Fibroblast of villous mesenchyme (primary cell): ENCODE data around the gene PCYT2. TPM values are rescaled to one million over a fixed set of nuclear protein-coding genes. Genes with fewer than 3 reads are reported as not detected.
"Not testable (repeated sequence)": the region's sequence is repeated elsewhere in the genome, so short reads cannot be mapped to it uniquely, and the experiment has no call there.

ENCODE experiments used
- DNase-seq: peaks from one replicate; pipeline ENCODE4 v3.0.0-alpha.2; 2010; ENCODE audit warnings: low read depth
- H3K4me3 ChIP-seq: 2 replicates; pipeline ENCODE4 v1.5.1; 2011; ENCODE audit warnings: low read depth, mild to moderate bottlenecking, low read length
- total RNA-seq: library from RNA; depleted of rRNA; stranded (reverse); fragments of >200 nt; gene quantifications from 2 replicates; pipeline ENCODE4 v1.2.3, GENCODE V29; 2012
- TF ChIP-seq, protein P1 (sequence below): IDR thresholded peaks from 2 replicates; pipeline ENCODE4 v1.5.1; 2012; ENCODE audit warnings: low read depth, mild to moderate bottlenecking, low read length; ENCODE audit not compliant: insufficient read depth

PCYT2 gene
- total RNA-seq, 1 donor: 70.8 TPM

DNA sequence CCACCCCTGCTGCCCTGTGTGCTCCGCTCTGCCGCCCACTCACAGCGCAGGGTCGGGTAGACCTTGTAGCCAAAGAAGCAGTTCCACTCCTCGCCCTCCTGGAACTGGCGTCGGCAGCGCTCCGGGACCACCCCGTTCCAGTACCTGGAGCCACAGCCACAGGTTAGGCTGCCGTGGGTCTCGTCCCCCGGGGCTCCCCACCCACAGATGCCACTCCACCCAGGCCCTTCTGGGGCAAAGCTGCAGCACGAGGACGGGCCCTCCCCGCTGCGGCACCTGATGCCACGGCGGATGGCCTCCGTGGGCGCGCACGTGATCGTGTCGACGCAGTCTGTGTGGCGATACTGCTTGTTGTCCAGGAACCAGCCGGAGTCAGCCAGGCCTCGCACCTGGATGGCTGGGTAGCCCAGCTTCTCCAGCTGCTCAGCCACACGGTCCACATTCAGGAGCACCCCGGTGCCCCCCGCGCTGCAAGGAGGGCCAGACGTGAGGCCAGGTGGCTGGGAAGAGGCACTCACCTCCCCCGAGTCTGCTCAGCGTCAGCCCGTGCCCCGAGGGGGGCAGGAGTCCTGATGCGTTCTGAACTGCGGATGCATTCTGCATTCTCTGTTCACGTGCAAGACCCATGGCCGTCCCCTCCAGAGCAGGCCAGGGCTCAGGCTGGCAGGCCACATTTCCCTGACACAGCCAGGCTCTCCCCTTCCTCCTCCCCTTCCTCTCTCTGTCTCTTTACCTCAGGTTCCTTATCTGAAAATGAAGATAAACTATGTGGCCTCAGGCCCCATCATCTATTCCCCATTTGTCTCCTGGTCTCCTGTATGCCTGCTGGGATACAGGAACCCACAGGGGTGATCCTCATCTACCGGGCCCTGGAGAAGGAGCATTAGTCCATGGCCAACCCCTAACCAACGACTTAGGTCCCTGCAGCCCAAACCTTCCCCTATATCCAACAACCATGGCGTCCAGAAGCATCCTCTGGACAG is 45.7 kb upstream of the PCYT2 start:
- H3K4me3 ChIP-seq: no peak overlapping the region
- TF ChIP-seq, protein P1, sequence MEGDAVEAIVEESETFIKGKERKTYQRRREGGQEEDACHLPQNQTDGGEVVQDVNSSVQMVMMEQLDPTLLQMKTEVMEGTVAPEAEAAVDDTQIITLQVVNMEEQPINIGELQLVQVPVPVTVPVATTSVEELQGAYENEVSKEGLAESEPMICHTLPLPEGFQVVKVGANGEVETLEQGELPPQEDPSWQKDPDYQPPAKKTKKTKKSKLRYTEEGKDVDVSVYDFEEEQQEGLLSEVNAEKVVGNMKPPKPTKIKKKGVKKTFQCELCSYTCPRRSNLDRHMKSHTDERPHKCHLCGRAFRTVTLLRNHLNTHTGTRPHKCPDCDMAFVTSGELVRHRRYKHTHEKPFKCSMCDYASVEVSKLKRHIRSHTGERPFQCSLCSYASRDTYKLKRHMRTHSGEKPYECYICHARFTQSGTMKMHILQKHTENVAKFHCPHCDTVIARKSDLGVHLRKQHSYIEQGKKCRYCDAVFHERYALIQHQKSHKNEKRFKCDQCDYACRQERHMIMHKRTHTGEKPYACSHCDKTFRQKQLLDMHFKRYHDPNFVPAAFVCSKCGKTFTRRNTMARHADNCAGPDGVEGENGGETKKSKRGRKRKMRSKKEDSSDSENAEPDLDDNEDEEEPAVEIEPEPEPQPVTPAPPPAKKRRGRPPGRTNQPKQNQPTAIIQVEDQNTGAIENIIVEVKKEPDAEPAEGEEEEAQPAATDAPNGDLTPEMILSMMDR: no peak
- DNase-seq: no peak

DNA sequence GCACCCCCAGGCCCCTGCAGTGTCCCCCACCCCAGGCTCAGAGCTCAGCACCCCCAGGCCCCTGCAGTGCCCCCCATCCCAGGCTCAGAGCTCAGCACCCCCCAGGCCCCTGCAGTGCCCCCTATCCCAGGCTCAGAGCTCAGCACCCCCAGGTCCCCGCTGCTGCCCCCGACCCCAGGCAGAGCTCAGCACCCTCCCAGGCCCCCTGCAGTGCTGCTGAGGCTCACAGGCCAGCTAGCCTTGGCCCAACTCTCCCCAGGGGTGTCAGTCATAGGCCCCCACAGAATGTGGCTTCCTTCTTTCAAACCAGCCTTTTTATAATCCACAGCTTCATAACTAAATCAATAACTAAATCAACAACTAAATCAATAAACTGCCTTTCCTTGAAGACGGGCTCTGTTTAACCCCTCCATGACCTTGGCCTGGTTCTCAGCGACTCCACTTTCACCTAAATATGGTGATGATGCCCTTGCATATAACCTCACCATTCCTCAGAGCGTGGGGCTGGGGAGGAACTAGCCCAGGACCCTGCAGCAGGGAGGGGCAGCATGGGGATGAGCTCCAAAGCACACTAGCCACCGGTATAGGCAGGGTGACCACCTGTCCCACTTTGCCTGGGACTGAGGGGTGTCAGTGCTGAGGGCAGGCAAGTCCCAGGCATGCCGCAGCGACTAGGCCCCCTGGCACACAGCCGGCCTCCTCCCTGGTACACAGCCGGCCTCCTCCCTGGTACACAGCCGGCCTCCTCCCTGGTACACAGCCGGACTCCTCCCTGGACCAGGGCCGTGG is 44.8 kb upstream of the PCYT2 start:
- no peak for DNase-seq
- H3K4me3 ChIP-seq: no peak overlapping the region
- TF ChIP-seq, protein P1: no peak

GRCh38 chr17:81955058-81955681 is 44.0 kb upstream of the PCYT2 start:
- no peak overlapping the region for H3K4me3 ChIP-seq
- TF ChIP-seq, protein P1: no peak
- DNase-seq: no peak

DNA sequence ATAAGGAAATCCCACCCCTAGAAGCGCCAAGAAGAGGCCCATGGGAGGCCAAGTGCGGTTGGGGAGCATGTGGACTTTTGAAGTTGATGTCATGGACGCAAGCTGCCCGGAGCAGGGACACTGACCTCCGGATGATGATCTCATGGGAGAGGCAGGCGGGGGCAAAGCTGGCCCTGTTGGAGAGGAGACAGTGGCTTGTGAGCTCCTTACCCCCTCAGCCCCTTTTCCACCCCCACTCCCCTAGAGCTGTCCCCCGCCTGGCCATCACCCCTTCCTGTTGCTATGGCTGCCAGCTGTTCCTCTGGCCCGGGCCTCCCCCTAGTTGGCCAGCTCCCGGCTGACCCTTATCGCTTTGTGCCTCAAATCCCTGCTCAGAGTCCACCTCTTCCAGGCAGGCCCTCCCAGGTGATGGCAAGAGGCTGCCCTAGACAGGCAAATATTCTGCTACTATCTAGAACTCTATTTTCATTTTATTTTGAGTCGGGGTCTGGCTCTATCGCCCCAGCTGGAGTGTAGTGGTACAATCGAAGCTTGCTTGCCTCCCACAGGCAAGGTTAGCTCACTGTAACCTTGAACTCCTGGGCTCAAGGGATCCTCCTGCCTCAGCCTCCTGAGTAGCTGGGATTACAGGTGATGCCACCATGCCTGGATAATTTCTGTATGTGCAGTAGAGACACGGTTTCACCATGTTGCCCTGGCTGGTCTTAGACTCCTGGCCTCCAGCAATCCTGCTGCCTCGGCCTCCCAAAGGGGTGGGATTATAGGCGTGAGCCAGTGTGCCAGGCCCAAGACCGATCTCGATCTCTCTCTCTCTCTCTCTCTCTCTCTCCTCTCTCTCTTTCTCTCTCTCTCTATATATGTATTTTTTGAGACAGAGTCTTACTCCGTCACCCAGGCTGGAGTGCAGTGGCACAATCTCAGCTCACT is 43.2 kb upstream of the PCYT2 start:
- TF ChIP-seq, protein P1: no peak
- no peak for DNase-seq
- no peak overlapping the region for H3K4me3 ChIP-seq

GRCh38 chr17:81953443-81953842 is 42.2 kb upstream of the PCYT2 start:
- DNase-seq, H3K4me3 ChIP-seq: not testable (repeated sequence)

GRCh38 chr17:81952792-81953228 is 41.6 kb upstream of the PCYT2 start:
- DNase-seq: no peak
- TF ChIP-seq, protein P1: no peak
- no peak overlapping the region for H3K4me3 ChIP-seq
